T-helper 17 cell (primary cell): ENCODE data around the gene NCKAP1. TPM values are rescaled to one million over a fixed set of nuclear protein-coding genes. Genes with fewer than 3 reads are reported as not detected.
"Not testable (repeated sequence)": the region's sequence is repeated elsewhere in the genome, so short reads cannot be mapped to it uniquely, and the experiment has no call there.

Source experiments
- ATAC-seq: fragments of 150-1000 bp; cut with Tn5 transposase; 2 replicates; pipeline ENCODE4 v1.10.0; 2021; ENCODE audit warnings: mild to moderate bottlenecking, moderate library complexity
- DNase-seq, 3 donors: peaks; one replicate each; pipeline versions ENCODE4 v3.0.0 to v3.0.0-alpha.2; 2020 to 2021
- H3K9me3 ChIP-seq: one replicate; pipeline ENCODE4 v1.7.0; 2013; ENCODE audit warnings: low read length, mild to moderate bottlenecking; ENCODE audit not compliant: control insufficient read depth, poor library complexity, severe bottlenecking
- H3K27ac Mint-ChIP-seq: one replicate; pipeline ENCODE4 v1.8.0; 2022; ENCODE audit warnings: mild to moderate bottlenecking, moderate library complexity, mixed read lengths
- H3K27me3 Mint-ChIP-seq: one replicate; pipeline ENCODE4 v1.8.0; 2022; ENCODE audit warnings: mixed read lengths
- H3K36me3 Mint-ChIP-seq: one replicate; pipeline ENCODE4 v1.8.0; 2022; ENCODE audit warnings: low read depth, mixed read lengths
- H3K4me1 Mint-ChIP-seq: one replicate; pipeline ENCODE4 v1.8.0; 2022; ENCODE audit warnings: mild to moderate bottlenecking, mixed read lengths
- H3K4me3 Mint-ChIP-seq: one replicate; pipeline ENCODE4 v1.8.0; 2022; ENCODE audit warnings: mild to moderate bottlenecking, moderate library complexity, mixed read lengths
- total RNA-seq, 4 donors: library from RNA in 2 of 4; stranded (reverse) in 2 of 4; gene quantifications; one replicate each; pipeline ENCODE4 v1.2.3 and lab custom pipeline; 2022 to 2026

The NCKAP1 gene
- total RNA-seq, 2 donors from 2014 or later, result 6.9 to 13.9 TPM

DNA sequence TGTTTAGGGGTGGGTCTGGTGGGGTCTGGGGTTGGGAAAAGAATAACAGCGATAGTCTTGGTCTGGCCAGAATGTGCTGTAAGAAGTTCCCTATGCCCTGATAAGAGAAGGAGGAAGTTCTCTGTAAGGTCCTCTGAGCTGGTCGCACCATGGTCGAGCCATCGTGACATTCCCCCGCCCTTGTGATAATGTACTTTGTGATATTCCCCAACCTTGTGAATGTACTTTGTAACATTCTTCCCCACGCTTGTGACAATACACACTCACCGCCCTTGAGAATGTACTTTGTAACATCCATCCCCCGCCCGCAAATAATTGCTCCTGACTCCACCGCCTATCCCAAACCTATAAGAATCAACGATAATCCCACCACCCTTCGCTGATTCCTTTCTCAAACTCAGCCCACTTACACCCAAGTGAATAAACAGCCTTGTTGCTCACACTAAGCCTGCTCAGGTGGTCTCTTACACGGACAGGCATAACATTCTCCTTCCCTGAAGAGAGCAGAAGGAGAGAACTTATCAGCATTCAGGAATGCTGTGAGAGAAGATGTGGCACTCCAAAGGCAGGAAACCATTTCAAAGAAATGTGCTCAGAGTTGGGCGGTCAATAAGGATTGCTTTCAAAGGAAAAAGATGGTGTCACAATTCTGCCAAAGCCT is 22.4 kb upstream of the NCKAP1 start:
- no peaks in the 10 kb centered on the region for H3K9me3 ChIP-seq
- no peak for DNase-seq
- no peaks in the 10 kb centered on the region for H3K4me1 Mint-ChIP-seq
- no peak overlapping the region for H3K27ac Mint-ChIP-seq
- peaks cover 36% of the 10 kb centered on the region for H3K27me3 Mint-ChIP-seq
- no peak for ATAC-seq
- no peaks in the 10 kb centered on the region for H3K36me3 Mint-ChIP-seq
- no peak overlapping the region for H3K4me3 Mint-ChIP-seq

DNA sequence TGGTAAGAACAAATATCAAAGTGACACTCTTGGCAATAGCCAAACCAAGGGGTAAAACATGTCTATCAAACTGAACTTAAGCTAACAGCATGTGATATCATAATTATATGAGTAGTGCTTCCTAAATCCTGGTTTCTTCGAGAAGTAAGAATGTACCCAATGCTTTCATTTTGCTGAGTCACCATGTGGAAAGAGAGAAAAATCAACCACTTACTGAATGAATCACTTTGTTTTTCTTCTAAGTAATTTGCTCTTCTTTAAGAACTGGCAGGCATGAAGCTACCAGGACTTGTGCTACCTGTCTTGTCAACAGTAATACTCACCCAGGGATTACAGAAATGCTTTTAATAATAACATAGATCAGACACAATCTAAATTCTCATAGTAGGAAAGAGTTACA is 21.3 kb upstream of the NCKAP1 start:
- ATAC-seq (no peak), DNase-seq (no peak)
- Mint-ChIP-seq H3K4me1 (no peaks in the 10 kb centered on the region), H3K36me3 (no peaks in the 10 kb centered on the region), H3K4me3 (no peak overlapping the region), H3K27ac (no peak overlapping the region), H3K27me3 (peaks cover 31% of the 10 kb centered on the region)
- H3K9me3 ChIP-seq, result no peaks in the 10 kb centered on the region

DNA sequence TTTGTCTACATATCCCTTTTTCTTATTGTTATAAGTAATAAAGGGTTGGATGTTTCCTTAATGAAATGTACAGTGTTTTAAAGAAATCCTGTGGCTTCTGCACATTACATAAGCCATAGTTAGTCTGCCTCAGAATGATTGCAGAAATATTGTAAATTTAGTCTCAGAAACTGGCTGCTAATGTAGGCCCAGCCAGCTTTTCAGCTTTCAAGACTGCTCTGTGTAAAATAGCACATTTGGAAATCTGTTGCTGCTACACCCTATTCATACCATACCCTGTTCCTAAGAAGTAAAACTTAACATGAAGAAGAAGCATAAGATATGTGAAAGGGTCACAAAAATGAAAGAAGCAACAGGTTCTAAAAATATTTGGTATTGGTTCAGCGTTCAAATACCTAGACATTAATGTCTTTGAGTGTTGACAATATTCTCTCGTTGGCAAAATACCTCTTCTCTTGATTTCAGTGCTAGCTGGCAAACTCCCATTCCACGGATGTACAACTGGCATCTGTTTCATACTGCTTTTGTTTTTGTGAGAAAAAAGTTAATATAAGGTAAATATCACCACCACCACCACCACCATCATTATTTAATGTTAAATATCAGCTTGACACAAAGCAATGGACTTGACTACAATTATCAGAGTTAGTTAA is 19.2 kb upstream of the NCKAP1 start:
- DNase-seq (no peak), ATAC-seq (no peak)
- no peak overlapping the region for H3K27ac Mint-ChIP-seq
- H3K4me3 Mint-ChIP-seq, result no peak overlapping the region
- no peaks in the 10 kb centered on the region for H3K36me3 Mint-ChIP-seq
- H3K4me1 Mint-ChIP-seq, result no peaks in the 10 kb centered on the region
- H3K9me3 ChIP-seq, result no peaks in the 10 kb centered on the region
- peaks cover 35% of the 10 kb centered on the region for H3K27me3 Mint-ChIP-seq

DNA sequence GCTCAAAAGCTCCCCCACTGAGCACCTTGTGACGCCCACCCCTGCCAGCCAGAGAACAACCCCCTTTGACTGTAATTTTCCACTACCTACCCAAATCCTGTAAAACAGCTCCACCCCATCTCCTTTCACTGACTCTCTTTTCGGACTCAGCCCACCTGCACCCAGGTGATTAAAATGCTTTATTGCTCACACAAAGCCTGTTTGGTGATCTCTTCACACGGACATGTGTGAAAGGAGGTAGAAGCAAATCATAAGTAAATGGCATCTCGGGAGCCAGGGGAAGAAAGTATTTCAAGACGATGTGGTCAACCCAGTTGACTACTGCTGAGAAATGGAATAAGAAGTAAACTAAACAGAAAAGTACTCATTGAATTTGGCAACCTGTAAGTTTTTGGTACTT is 11.2 kb upstream of the NCKAP1 start:
- H3K27me3 Mint-ChIP-seq, result peaks cover 29% of the 10 kb centered on the region
- ATAC-seq (no peak), DNase-seq (no peak)
- no peaks in the 10 kb centered on the region for H3K9me3 ChIP-seq
- no peaks in the 10 kb centered on the region for H3K4me1 Mint-ChIP-seq
- peaks cover 2% of the 10 kb centered on the region for H3K36me3 Mint-ChIP-seq
- no peak overlapping the region for H3K27ac Mint-ChIP-seq
- H3K4me3 Mint-ChIP-seq, result no peak overlapping the region

DNA sequence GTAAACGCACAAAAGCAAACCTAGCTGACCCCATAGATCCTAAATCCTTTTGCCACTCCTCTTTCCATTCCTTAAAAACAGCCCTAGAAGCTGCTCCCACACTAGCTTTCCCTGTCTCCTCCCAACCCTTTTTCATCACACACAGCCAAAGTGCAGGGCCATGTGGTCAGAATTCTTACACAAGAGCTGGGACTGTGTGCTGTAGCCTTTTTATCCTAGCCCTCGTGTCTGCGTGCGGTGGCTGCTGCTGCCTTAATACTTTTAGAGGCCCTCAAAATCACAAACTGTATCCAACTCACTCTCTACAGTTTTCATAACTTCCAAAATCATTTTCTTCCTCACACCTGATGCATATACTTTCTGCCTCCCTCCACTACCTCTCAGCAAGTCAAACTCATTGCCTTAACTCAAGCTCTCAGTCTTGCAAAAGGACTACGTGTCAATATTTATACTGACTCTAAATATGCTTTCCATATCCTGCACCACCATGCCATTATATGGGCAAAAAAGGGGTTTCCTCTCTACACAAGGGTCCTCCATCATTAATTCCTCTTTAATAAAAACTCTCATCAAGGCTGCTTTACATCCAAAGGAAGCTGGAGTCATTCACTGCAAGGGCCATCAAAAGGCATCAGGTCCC is 9.3 kb upstream of the NCKAP1 start:
- not testable (repeated sequence) for H3K9me3 ChIP-seq, H3K4me3 Mint-ChIP-seq, H3K4me1 Mint-ChIP-seq, DNase-seq, ATAC-seq, H3K27ac Mint-ChIP-seq, H3K36me3 Mint-ChIP-seq
- peaks cover 24% of the 10 kb centered on the region for H3K27me3 Mint-ChIP-seq

DNA sequence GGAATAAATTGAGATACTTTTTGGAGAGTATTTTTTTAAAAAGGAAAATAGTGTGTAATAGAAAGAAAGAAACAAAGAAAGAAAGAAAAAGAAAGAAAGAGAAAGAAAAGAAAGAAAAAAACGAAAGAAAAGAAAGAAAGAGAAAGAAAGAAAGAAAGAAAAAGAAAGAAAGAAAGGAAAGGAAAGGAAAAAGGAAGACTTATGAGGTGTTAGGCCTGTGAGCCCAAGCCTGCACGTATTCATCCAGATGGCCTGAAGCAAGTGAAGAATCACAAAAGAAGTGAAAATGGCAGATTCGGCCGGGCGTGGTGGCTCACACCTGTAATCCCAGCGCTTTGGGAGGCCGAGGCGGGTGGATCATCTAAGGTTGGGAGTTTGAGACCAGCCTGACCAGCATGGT is 5.3 kb upstream of the NCKAP1 start:
- not testable (repeated sequence) for H3K4me3 Mint-ChIP-seq, H3K27ac Mint-ChIP-seq, H3K36me3 Mint-ChIP-seq, H3K9me3 ChIP-seq, H3K4me1 Mint-ChIP-seq, DNase-seq, ATAC-seq
- peaks cover 23% of the 10 kb centered on the region for H3K27me3 Mint-ChIP-seq

DNA sequence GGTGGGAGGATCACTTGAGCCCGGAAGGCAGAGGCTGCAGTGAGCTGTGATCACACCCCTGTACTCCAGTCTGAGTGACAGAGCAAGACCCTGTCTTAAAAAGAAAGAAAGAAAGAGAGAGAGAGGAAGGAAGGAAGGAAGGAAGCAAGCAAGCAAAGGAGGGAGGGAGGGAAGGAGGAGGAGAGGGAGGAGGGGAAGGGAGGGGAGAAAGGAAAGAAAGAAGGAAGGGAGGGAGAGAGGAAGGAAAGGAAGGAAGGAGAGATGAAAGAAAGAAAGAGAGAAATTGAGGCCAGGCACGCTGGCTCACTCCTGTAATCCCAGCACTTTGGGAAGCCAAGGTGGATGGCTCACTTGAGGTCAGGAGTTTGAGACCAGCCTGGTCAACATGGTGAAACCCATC is 2.3 kb upstream of the NCKAP1 start:
- ATAC-seq (no peak), DNase-seq (no peak)
- Mint-ChIP-seq H3K27ac (no peak overlapping the region), H3K27me3 (peaks cover 21% of the 10 kb centered on the region), H3K36me3 (peaks cover 2% of the 10 kb centered on the region), H3K4me3 (no peak overlapping the region), H3K4me1 (peaks cover 17% of the 10 kb centered on the region)
- no peaks in the 10 kb centered on the region for H3K9me3 ChIP-seq

DNA sequence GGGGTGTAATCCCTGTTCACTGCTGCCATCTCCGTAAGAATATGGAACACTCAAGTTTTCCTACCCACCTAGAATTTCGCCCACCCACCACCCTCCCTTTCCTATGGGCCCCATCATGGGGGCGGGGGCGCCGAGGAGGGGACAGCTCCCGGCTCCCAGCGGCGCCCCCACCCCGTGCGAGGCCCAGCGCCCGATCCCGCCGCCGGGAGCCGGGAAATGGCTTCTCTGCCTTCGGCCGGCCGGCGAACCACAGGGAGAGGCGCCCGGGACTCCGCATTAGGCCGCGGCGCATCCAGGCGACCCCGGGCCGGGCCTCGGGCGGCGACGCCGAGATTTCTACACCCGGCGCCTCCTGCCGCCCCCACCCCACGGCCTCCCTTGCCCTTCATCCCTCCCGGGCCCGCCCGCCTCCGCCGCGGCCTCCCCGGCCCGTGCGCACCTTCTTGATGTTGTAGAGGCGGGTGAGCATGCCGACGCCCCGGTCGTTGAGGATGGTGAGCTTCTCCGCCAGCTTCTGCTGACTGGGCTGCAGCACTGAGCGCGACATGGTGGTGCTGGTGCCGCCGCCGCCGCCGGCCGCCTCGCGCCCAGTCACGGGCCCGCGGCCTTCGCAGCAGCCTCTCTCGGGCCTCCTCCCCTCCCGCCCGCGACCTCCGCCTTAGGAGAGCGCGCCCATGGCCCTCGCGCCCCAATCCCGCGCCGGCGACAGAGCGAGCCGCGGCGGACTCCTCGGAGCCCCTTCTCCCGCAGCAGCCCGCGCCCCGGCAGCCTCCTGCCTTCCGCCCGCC is 510 bp downstream of the NCKAP1 start:
- peak overlapping the region; percentile 49 for H3K27ac Mint-ChIP-seq
- DNase-seq, result peak in 1 of 3 donors; percentile 19
- peak; percentile 67 for ATAC-seq
- H3K9me3 ChIP-seq, result no peaks in the 10 kb centered on the region
- no peaks in the 10 kb centered on the region for H3K36me3 Mint-ChIP-seq
- H3K27me3 Mint-ChIP-seq, result peaks cover 20% of the 10 kb centered on the region
- peaks cover 31% of the 10 kb centered on the region for H3K4me1 Mint-ChIP-seq
- peak overlapping the region; percentile 88 for H3K4me3 Mint-ChIP-seq

DNA sequence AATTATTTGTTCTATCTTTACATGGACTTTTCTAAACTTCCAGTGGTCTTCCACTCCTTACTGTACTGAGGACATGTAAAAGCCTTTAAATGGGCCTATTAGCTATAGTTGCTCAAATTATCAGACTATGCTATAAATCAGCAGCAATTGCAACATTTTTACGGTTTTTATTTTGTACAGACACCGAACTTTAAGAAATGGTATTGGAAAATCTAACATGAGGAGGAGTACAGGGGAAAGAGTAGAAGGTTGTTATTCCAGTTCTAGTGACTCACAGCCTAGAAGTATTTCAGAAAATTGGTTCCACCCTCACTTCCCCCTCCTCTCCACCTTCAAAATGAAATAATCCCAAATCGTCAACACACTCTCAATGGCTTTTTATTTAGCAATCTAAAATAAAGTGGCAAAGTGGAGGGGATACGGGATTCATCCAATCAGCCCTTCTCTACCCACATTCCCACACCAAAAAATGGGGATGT is 1.1 kb downstream of the NCKAP1 start:
- Mint-ChIP-seq H3K4me3 (peak overlapping the region; percentile 88), H3K27ac (peak overlapping the region; percentile 49), H3K27me3 (peaks cover 17% of the 10 kb centered on the region), H3K36me3 (no peaks in the 10 kb centered on the region), H3K4me1 (peaks cover 32% of the 10 kb centered on the region)
- ATAC-seq, result no peak
- no peaks in the 10 kb centered on the region for H3K9me3 ChIP-seq
- no peak for DNase-seq

DNA sequence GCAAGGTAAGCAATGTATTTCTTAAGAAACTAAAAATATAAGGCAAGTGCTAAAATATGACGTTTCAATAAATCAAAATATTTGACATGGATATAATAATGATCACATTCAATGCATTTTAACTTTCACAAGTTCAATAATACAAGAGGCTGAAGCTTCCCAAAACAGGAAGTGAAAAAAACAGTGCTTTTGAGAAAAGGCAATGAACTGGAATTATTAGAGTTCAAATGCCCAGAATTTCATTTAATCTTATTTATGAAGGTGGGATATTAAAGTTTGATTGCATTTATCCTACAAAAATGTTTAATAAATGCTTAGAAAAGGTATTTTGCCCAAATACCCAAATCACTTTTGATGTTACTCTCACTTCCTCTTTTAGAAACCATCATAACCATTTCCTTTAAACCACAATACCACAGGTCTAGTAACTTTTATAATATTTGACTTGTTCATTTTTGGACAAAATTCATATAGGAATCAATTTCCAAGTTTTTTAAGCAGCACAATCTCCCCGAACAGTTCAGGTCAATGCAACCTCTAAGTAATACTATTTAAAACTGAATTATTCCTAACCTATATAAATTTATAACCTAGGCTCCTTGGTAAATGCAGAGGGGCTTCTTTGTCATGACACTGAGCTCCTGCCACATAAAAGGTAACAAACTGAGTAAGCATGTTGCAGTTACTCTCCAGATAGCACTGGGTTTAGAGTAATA is 2.1 kb downstream of the NCKAP1 start:
- Mint-ChIP-seq H3K36me3 (no peaks in the 10 kb centered on the region), H3K27ac (peak overlapping the region; percentile 49), H3K4me1 (peaks cover 32% of the 10 kb centered on the region), H3K27me3 (peaks cover 23% of the 10 kb centered on the region), H3K4me3 (peak overlapping the region; percentile 88)
- no peak for DNase-seq
- H3K9me3 ChIP-seq, result no peaks in the 10 kb centered on the region
- ATAC-seq, result peak; percentile 18

DNA sequence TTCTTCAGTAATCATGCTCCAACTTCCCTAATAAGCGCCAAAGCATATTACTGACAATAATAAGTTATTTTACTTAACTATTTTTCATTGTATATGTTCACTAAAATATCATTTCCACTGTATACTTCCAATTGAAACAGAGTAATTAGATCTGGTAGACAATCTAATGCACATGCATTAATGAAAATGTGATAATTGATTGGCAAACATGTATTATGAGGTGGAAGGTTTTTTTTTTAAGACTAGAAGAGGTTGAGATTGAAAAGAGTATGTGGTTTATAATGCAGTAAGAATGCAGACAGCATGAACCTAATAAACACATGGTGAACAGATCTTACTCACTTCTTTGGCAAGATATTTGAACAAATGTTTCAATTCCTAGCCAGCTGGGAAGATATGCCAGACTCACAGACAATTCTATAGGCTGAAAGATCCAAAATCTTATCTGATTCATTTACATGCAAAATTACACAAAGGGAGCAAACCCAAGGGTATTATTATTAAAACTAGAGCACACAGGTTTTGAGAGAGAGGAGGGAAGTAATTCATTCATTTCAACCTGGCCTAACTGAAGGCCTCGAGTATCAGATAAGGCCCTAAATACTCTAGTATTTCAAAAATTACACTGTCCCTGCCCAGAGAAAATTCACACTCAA is 2.8 kb downstream of the NCKAP1 start:
- Mint-ChIP-seq H3K27ac (no peak overlapping the region), H3K4me1 (peaks cover 32% of the 10 kb centered on the region), H3K4me3 (no peak overlapping the region), H3K27me3 (peaks cover 23% of the 10 kb centered on the region), H3K36me3 (no peaks in the 10 kb centered on the region)
- H3K9me3 ChIP-seq, result no peaks in the 10 kb centered on the region
- ATAC-seq, result no peak
- no peak for DNase-seq

DNA sequence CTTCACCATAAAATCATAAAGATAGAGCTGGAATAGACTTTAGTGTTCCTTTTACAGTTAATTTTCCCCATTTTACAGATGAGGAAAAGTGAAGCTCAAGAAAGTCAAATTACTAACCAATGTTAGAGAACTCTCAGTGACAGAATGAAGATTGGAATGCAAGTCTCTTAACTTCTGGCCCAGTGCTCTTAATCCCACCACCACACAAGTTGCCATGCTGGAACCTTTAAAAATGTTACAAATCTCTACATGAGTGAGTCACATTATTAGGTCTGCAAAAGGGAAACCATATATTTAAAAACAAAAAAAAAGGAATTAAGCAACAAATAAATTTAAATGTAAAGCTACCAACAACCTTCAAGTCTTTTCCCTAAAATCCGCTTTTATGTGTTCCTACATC is 3.5 kb downstream of the NCKAP1 start:
- DNase-seq (no peak), ATAC-seq (no peak)
- H3K9me3 ChIP-seq, result no peaks in the 10 kb centered on the region
- H3K27ac Mint-ChIP-seq, result no peak overlapping the region
- H3K4me1 Mint-ChIP-seq, result peaks cover 32% of the 10 kb centered on the region
- no peak overlapping the region for H3K4me3 Mint-ChIP-seq
- H3K36me3 Mint-ChIP-seq, result no peaks in the 10 kb centered on the region
- peaks cover 29% of the 10 kb centered on the region for H3K27me3 Mint-ChIP-seq
